ENCODE data around the gene ASB18.

GRCh38 chr2:236169151-236169721, 95.0 kb downstream of the ASB18 start:
- TF ChIP-seq CTCF (IDR thresholded peaks at IDR 0.05) (no peak), EZH2 (IDR thresholded peaks at IDR 0.05) (peak; percentile 78), EZH2phosphoT487 (IDR thresholded peaks at IDR 0.05) (peak; percentile 74)

All from neural progenitor cell (in vitro differentiated cells).